Testis (tissue), 2 donors: ENCODE measurements around the gene MAST4.

Source experiments
- POLR2A ChIP-seq: fragments of 450-650 bp; IDR thresholded peaks from one replicate; pipeline ENCODE4 v1.6.1; 2017; ENCODE audit warnings: antibody characterized with exemption, mild to moderate bottlenecking, moderate library complexity
- TF ChIP-seq, protein P1 (sequence below), 3 experiments: fragments of 450-650 bp in 2 of 3; fragments of 200-600 bp in 1 of 3; sonication (generic) in 1 of 3; IDR thresholded peaks; one replicate each; pipeline ENCODE4 v1.5.1; 2016 to 2019; ENCODE audit warnings: antibody characterized with exemption in 3 of 3, mild to moderate bottlenecking in 2 of 3, moderate library complexity in 1 of 3

DNA sequence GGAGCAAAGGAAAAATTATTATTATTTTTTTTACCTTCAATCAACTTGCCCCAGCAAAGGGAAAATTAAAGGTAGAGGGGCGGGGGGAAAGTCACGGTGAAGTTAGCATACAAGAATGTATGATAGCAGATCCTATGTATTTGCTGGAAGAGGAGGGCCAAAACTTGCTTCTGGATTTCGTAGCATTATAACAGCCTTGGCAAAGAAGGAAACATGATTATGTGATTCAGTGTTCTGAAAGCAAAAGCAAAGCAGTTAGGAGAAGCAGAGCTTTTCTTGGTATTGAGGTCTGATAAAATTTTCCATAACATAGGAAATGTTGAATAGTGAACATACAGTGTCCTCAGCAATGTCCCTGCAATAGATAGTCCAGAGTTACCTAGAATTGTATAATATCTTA, 32.4 kb downstream of the MAST4 start:
- TF ChIP-seq, protein P1, sequence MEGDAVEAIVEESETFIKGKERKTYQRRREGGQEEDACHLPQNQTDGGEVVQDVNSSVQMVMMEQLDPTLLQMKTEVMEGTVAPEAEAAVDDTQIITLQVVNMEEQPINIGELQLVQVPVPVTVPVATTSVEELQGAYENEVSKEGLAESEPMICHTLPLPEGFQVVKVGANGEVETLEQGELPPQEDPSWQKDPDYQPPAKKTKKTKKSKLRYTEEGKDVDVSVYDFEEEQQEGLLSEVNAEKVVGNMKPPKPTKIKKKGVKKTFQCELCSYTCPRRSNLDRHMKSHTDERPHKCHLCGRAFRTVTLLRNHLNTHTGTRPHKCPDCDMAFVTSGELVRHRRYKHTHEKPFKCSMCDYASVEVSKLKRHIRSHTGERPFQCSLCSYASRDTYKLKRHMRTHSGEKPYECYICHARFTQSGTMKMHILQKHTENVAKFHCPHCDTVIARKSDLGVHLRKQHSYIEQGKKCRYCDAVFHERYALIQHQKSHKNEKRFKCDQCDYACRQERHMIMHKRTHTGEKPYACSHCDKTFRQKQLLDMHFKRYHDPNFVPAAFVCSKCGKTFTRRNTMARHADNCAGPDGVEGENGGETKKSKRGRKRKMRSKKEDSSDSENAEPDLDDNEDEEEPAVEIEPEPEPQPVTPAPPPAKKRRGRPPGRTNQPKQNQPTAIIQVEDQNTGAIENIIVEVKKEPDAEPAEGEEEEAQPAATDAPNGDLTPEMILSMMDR (IDR thresholded peaks at IDR 0.05): no peak
- TF ChIP-seq POLR2A: no peak
